IMR-90 (cell line): ENCODE data around the gene ECI2. TPM values are rescaled to one million over a fixed set of nuclear protein-coding genes. Genes with fewer than 3 reads are reported as not detected.

Experiments
- ATAC-seq: fragments of 200-7000 bp; cut with Tn5 transposase; 2 replicates; pipeline ENCODE4 v1.9.1; 2020; ENCODE audit warnings: low read depth, mild to moderate bottlenecking, moderate library complexity
- BruUV-seq: library from RNA; stranded (reverse); fragments of 400-500 nt; replicated peaks from 2 replicates; lab custom pipeline; 2021; lab: Mats Ljungman, UMichigan
- CTCF ChIA-PET: fragments of 300-600 bp; formaldehyde crosslinking; extraction: SDS; loops from one replicate; lab custom pipeline; 2021; ENCODE audit warnings: antibody characterized with exemption; lab: Yijun Ruan, JAX
- POLR2A ChIA-PET: fragments of 300-600 bp; sonication (Branson Sonifier 250); formaldehyde crosslinking; loops from one replicate; lab custom pipeline; 2022; ENCODE audit warnings: antibody characterized with exemption; ENCODE audit not compliant: unreplicated experiment; lab: Charles Lee
- DNase-seq: peaks from one replicate; pipeline ENCODE4 v3.0.0; 2013
- H2AFZ ChIP-seq: replicated peaks from 2 replicates; pipeline ENCODE3; 2013; ENCODE audit warnings: low read length, mild to moderate bottlenecking; ENCODE audit not compliant: poor library complexity
- H2AK5ac ChIP-seq: 2 replicates; pipeline ENCODE4 v1.6.1; 2013; ENCODE audit warnings: low read depth, low read length, inconsistent platforms
- H2AK9ac ChIP-seq: replicated peaks from 2 replicates; pipeline ENCODE3; 2013; ENCODE audit warnings: mild to moderate bottlenecking, low read depth, low read length, moderate library complexity; ENCODE audit not compliant: poor library complexity
- H2BK120ac ChIP-seq: 2 replicates; pipeline ENCODE4 v1.6.1; 2013; ENCODE audit warnings: low read depth, low read length, inconsistent platforms
- H2BK15ac ChIP-seq: 3 replicates; pipeline ENCODE4 v1.6.1; 2013; ENCODE audit warnings: low read depth, low read length, inconsistent platforms
- H2BK20ac ChIP-seq: 2 replicates; pipeline ENCODE4 v1.6.1; 2013; ENCODE audit warnings: low read depth, mild to moderate bottlenecking, inconsistent platforms, low read length, moderate library complexity
- H2BK5ac ChIP-seq: 2 replicates; pipeline ENCODE4 v1.6.1; 2013; ENCODE audit warnings: mild to moderate bottlenecking, low read depth, low read length, inconsistent platforms; ENCODE audit not compliant: poor library complexity, severe bottlenecking
- H3K14ac ChIP-seq: replicated peaks from 2 replicates; pipeline ENCODE4 v1.6.1; 2013; ENCODE audit warnings: low read depth, low read length, inconsistent platforms
- H3K18ac ChIP-seq: 2 replicates; pipeline ENCODE4 v1.6.1; 2013; ENCODE audit warnings: low read depth, low read length, control low read depth
- H3K23ac ChIP-seq: 2 replicates; pipeline ENCODE4 v1.6.1; 2013; ENCODE audit warnings: low read depth, low read length, inconsistent platforms
- H3K27ac ChIP-seq: 2 replicates; pipeline ENCODE4 v1.5.1; 2013; ENCODE audit warnings: mild to moderate bottlenecking, control low read depth, low read length; ENCODE audit not compliant: insufficient read depth
- H3K27me3 ChIP-seq: 2 replicates; pipeline ENCODE4 v1.6.1; 2013; ENCODE audit warnings: low read length; ENCODE audit not compliant: control insufficient read depth, insufficient read depth
- H3K36me3 ChIP-seq: 2 replicates; pipeline ENCODE4 v1.6.1; 2013; ENCODE audit warnings: low read length, mixed read lengths; ENCODE audit not compliant: control insufficient read depth, insufficient read depth
- H3K4ac ChIP-seq: 2 replicates; pipeline ENCODE4 v1.6.1; 2013; ENCODE audit warnings: low read depth, low read length, inconsistent platforms
- H3K4me1 ChIP-seq: 2 replicates; pipeline ENCODE4 v1.6.1; 2013; ENCODE audit warnings: low read length, mixed read lengths; ENCODE audit not compliant: control insufficient read depth, insufficient read depth
- H3K4me2 ChIP-seq: 2 replicates; pipeline ENCODE4 v1.6.1; 2013; ENCODE audit warnings: low read depth, mild to moderate bottlenecking, control low read depth, low read length, moderate library complexity
- H3K4me3 ChIP-seq: 2 replicates; pipeline ENCODE4 v1.5.1; 2013; ENCODE audit warnings: low read depth, mild to moderate bottlenecking, control low read depth, low read length, moderate library complexity; ENCODE audit not compliant: insufficient read depth
- H3K56ac ChIP-seq: 2 replicates; pipeline ENCODE4 v1.6.1; 2013; ENCODE audit warnings: low read length, inconsistent platforms; ENCODE audit not compliant: insufficient read depth; ENCODE audit errors: extremely low read depth
- H3K79me1 ChIP-seq, 2 experiments: 2 replicates each; pipeline ENCODE4 v1.6.1; 2013; ENCODE audit warnings: low read length in 2 of 2, inconsistent platforms in 1 of 2, low read depth in 1 of 2
- H3K9ac ChIP-seq: 2 replicates; pipeline ENCODE4 v1.6.1; 2013; ENCODE audit warnings: low read depth, low read length, control low read depth
- H3K9me1 ChIP-seq: 2 replicates; pipeline ENCODE4 v1.6.1; 2013; ENCODE audit warnings: low read length, inconsistent platforms; ENCODE audit not compliant: insufficient read depth
- H3K9me3 ChIP-seq: 2 replicates; pipeline ENCODE4 v1.6.1; 2013; ENCODE audit warnings: low read length; ENCODE audit not compliant: control insufficient read depth, insufficient read depth
- H4K20me1 ChIP-seq: 2 replicates; pipeline ENCODE4 v1.6.1; 2013; ENCODE audit warnings: low read length, inconsistent platforms; ENCODE audit not compliant: insufficient read depth
- H4K5ac ChIP-seq: 2 replicates; pipeline ENCODE4 v1.6.1; 2013; ENCODE audit warnings: mild to moderate bottlenecking, low read depth, low read length, control low read depth
- H4K8ac ChIP-seq, 2 experiments: 2 replicates each; pipeline ENCODE4 v1.6.1; 2013; ENCODE audit warnings: low read depth in 2 of 2, low read length in 2 of 2, control low read depth in 1 of 2, inconsistent platforms in 1 of 2
- H4K91ac ChIP-seq: 2 replicates; pipeline ENCODE4 v1.6.1; 2013; ENCODE audit warnings: low read depth, low read length, inconsistent platforms; ENCODE audit not compliant: insufficient read depth
- BHLHE40 ChIP-seq: fragments of 150-350 bp; IDR thresholded peaks from 2 replicates; pipeline ENCODE4 v1.6.1; 2016; ENCODE audit warnings: mild to moderate bottlenecking, low read depth, low read length
- CEBPB ChIP-seq: IDR thresholded peaks from 2 replicates; pipeline ENCODE4 v1.6.1; 2012; ENCODE audit warnings: low read depth, low read length, improper control_type of control experiment
- CHD1 ChIP-seq: IDR thresholded peaks from 2 replicates; pipeline ENCODE4 v1.6.1; 2012; ENCODE audit warnings: low read depth, low read length, improper control_type of control experiment
- ELK1 ChIP-seq: fragments of 150-350 bp; IDR thresholded peaks from 2 replicates; pipeline ENCODE4 v1.6.1; 2016; ENCODE audit warnings: low read depth, mild to moderate bottlenecking, low read length, moderate library complexity, borderline replicate concordance
- FOS ChIP-seq: fragments of 150-350 bp; IDR thresholded peaks from 2 replicates; pipeline ENCODE4 v1.6.1; 2016; ENCODE audit warnings: low read depth, low read length
- MAFK ChIP-seq: IDR thresholded peaks from 2 replicates; pipeline ENCODE4 v1.6.1; 2012; ENCODE audit warnings: low read depth, low read length, improper control_type of control experiment
- MAZ ChIP-seq: IDR thresholded peaks from 2 replicates; pipeline ENCODE4 v1.6.1; 2012; ENCODE audit warnings: low read depth, mild to moderate bottlenecking, low read length, improper control_type of control experiment, moderate library complexity, borderline replicate concordance
- MXI1 ChIP-seq: IDR thresholded peaks from 2 replicates; pipeline ENCODE4 v1.6.1; 2012; ENCODE audit warnings: low read depth, mild to moderate bottlenecking, low read length, moderate library complexity, borderline replicate concordance
- NFE2L2 ChIP-seq: fragments of 150-350 bp; IDR thresholded peaks from 2 replicates; pipeline ENCODE4 v1.6.1; 2016; ENCODE audit warnings: low read depth, mild to moderate bottlenecking, low read length
- POLR2A ChIP-seq: IDR thresholded peaks from 2 replicates; pipeline ENCODE4 v1.6.1; 2012; ENCODE audit warnings: mild to moderate bottlenecking, low read depth, low read length
- RAD21 ChIP-seq: IDR thresholded peaks from 2 replicates; pipeline ENCODE4 v1.6.1; 2012; ENCODE audit warnings: low read length, improper control_type of control experiment
- RCOR1 ChIP-seq: IDR thresholded peaks from 2 replicates; pipeline ENCODE4 v1.6.1; 2012; ENCODE audit warnings: mild to moderate bottlenecking, low read length, improper control_type of control experiment; ENCODE audit not compliant: insufficient replicate concordance
- RFX5 ChIP-seq: IDR thresholded peaks from 2 replicates; pipeline ENCODE4 v1.8.0; 2012; ENCODE audit warnings: low read depth, mild to moderate bottlenecking, low read length, moderate library complexity
- SMC3 ChIP-seq: fragments of 150-350 bp; IDR thresholded peaks from 2 replicates; pipeline ENCODE4 v1.6.1; 2016; ENCODE audit warnings: low read depth, mild to moderate bottlenecking, antibody characterized with exemption, low read length, moderate library complexity
- USF2 ChIP-seq: fragments of 150-350 bp; IDR thresholded peaks from 2 replicates; pipeline ENCODE4 v1.6.1; 2017; ENCODE audit warnings: mild to moderate bottlenecking, antibody characterized with exemption, low read length, low read depth
- WGBS, 2 experiments: methylation state at CpG; one replicate each; pipeline versions ENCODE4 v1.1.5 to v1.1.7; 2013; ENCODE audit warnings: missing lambda C conversion rate in 2 of 2; ENCODE audit not compliant: insufficient read length in 1 of 2; ENCODE audit errors: extremely low coverage in 2 of 2; 5-methylcytosine and 5-hydroxymethylcytosine counted together
- dilution Hi-C: fragments of 300-500 bp; cut with HindIII; formaldehyde crosslinking; loops from one replicate; pipeline ENCODE4 v1.14.3; 2018; ENCODE audit warnings: low sequenced_read_pairs; ENCODE audit not compliant: unreplicated experiment
- in situ Hi-C: fragments of 300-500 bp; cut with MboI; formaldehyde crosslinking; loops from 3 replicates; pipeline ENCODE4 v1.14.3; 2019; ENCODE audit warnings: low sequenced_read_pairs, inconsistent platforms, mixed read lengths
- intact Hi-C: fragments of 100-400 bp; cut with micrococcal nuclease; formaldehyde crosslinking; loops from 2 replicates; pipeline ENCODE4 v1.10.0; 2022
- polyA plus RNA-seq, 3 experiments: library from polyadenylated mRNA; depleted of rRNA; stranded (reverse); fragments of >200 nt; gene quantifications; 2 replicates each; pipeline ENCODE4 v1.2.3, GENCODE V29; 2012; ENCODE audit warnings: low replicate concordance in 1 of 3
- total RNA-seq: library from RNA; depleted of rRNA; stranded (reverse); fragments of >200 nt; gene quantifications from 2 replicates; pipeline ENCODE4 v1.2.3, GENCODE V29; 2012

Gene ECI2
- total and polyA plus RNA-seq, 2 of the 4 experiments (the other 2 are of a cell fraction), result 64.1 to 152 TPM

- Histone ChIP-seq H2BK20ac (no peak overlapping the region), H3K18ac (no peak overlapping the region), H2AK5ac (no peak overlapping the region), H3K14ac (no peak overlapping the region), H3K23ac (no peak overlapping the region), H3K9ac (no peak overlapping the region), H3K9me3 (no peaks in the 10 kb centered on the region), H3K9me1 (no peaks in the 10 kb centered on the region), H2AK9ac (no peak overlapping the region), H3K4ac (no peak overlapping the region), H3K27ac (no peak overlapping the region), H4K91ac (no peak overlapping the region), H3K56ac (no peak overlapping the region), H4K8ac (no peak overlapping the region), H2BK15ac (no peak overlapping the region), H3K36me3 (no peaks in the 10 kb centered on the region), H3K4me3 (no peak overlapping the region), H2BK5ac (no peak overlapping the region), H4K20me1 (no peaks in the 10 kb centered on the region), H3K4me2 (no peak overlapping the region), H2BK120ac (no peak overlapping the region), H3K27me3 (peaks cover 6% of the 10 kb centered on the region), H3K4me1 (no peaks in the 10 kb centered on the region), H3K79me1 (no peaks in the 10 kb centered on the region), H2AFZ (no peak overlapping the region), H4K5ac (no peak overlapping the region)
- in situ Hi-C loops (no loop called here), dilution Hi-C loops (no loop called here), intact Hi-C loops (no loop called here)
- CTCF ChIA-PET, result no interaction called here
- TF ChIP-seq SMC3 (no peak), RAD21 (no peak), CEBPB (no peak), BHLHE40 (no peak), ELK1 (no peak), RFX5 (no peak), MAZ (no peak), NFE2L2 (no peak), MAFK (no peak), MXI1 (no peak), USF2 (no peak), RCOR1 (no peak), POLR2A (no peak), CHD1 (no peak), FOS (no peak)
- BruUV-seq, result no TSS peak
- no peak for DNase-seq
- ATAC-seq, result no peak
- WGBS, 2 experiments, result no CpG with 5 or more reads among the region's 7 CpGs
- POLR2A ChIA-PET, result no interaction called here
Measured at GRCh38 chr6:4091941-4092340, 43.4 kb downstream of the ECI2 start.
